ENCODE results near the gene GZMM. TPM values are rescaled to one million over a fixed set of nuclear protein-coding genes. Genes with fewer than 3 reads are reported as not detected.

Gene GZMM
- polyA plus RNA-seq, 1 of the 3 experiments (the other 2 are of a cell fraction): not detected

GRCh38 chr19:497869-498510 lies 45.9 kb upstream of the GZMM start:
- WGBS (ENCODE audit: low lambda C conversion rate): 30% methylated on average over 18 of the region's 50 CpGs
- peak; percentile 53 for DNase-seq
- Histone ChIP-seq H3K9me2 (no peaks in the 10 kb centered on the region), H3K4me2 (no peak overlapping the region), H3K36me3 (replicated peaks in 1 of 2; ENCODE audit: control insufficient read depth in 1 of 2, insufficient read depth in 2 of 2, low read length in 1 of 2) (no peaks in the 10 kb centered on the region), H3F3A (replicated peaks; ENCODE audit: insufficient read depth) (peaks cover 3% of the 10 kb centered on the region), H3K9ac (no peak overlapping the region), H3K79me2 (ENCODE audit: insufficient read depth) (no peaks in the 10 kb centered on the region), H2AFZ (ENCODE audit: low read depth) (no peak overlapping the region), H3K27me3 (ENCODE audit: insufficient read depth) (peaks cover 6% of the 10 kb centered on the region; the same call in 1 of the 2 replicates), H4K20me1 (ENCODE audit: insufficient read depth) (no peaks in the 10 kb centered on the region), H3K27ac (ENCODE audit: low read depth in 2 of 2, low read length in 1 of 2) (no peak overlapping the region), H3K4me1 (ENCODE audit: control insufficient read depth in 1 of 2, insufficient read depth in 2 of 2, low read depth in 1 of 2, low read length in 1 of 2) (no peaks in the 10 kb centered on the region; a peak in 1 of 4 replicates), H3K9me3 (no peaks in the 10 kb centered on the region), H3K4me3 (ENCODE audit: low read depth in 2 of 2, low read length in 1 of 2) (no peak overlapping the region; a peak in 1 of 4 replicates)
- TF ChIP-seq GABPA (IDR thresholded peaks at IDR 0.05; ENCODE audit: low read depth) (no peak), FOSL2 (IDR thresholded peaks at IDR 0.05; ENCODE audit: borderline replicate concordance, low read depth) (no peak), MEF2A (IDR thresholded peaks at IDR 0.05; ENCODE audit: borderline replicate concordance, low read depth) (no peak), ZBTB33 (IDR thresholded peaks at IDR 0.05; ENCODE audit: borderline replicate concordance, low read depth) (no peak), MXI1 (IDR thresholded peaks at IDR 0.05; ENCODE audit: low read depth, low read length) (no peak), EP300 (IDR thresholded peaks at IDR 0.05; ENCODE audit: borderline replicate concordance in 1 of 2, low read depth in 1 of 2, low read length in 1 of 2) (no peak), POLR2AphosphoS5 (IDR thresholded peaks at IDR 0.05; ENCODE audit: low read depth, low read length) (no peak), GATA2 (CRISPR knock-in tag; IDR thresholded peaks at IDR 0.05) (no peak), IRF3 (IDR thresholded peaks at IDR 0.05; ENCODE audit: low read depth, low read length) (no peak), FOXJ3 (CRISPR knock-in tag; IDR thresholded peaks at IDR 0.05) (no peak), RXRA (IDR thresholded peaks at IDR 0.05; ENCODE audit: borderline replicate concordance, low read depth) (no peak), MAX (IDR thresholded peaks at IDR 0.05; ENCODE audit: low read depth) (no peak), JUND (IDR thresholded peaks at IDR 0.05) (no peak), PBX3 (IDR thresholded peaks at IDR 0.05) (no peak)
- ChIA-PET CTCF (interaction anchor here (1.0 to 2.2 kb wide), 3 partner anchors 9 to 114 kb away, joined by 4 to 23 read pairs (median 6); partner anchors contain the start of gene TPGS1), POLR2A (no interaction called here)
